A549 (cell line): ENCODE results near the gene GALNT15. TPM values are rescaled to one million over a fixed set of nuclear protein-coding genes. Genes with fewer than 3 reads are reported as not detected.

Experiments
- ATAC-seq, 2 experiments: fragments of 200-7000 bp in 1 of 2; fragments of >200 bp in 1 of 2; cut with Nextera tagmentation in 1 of 2; cut with Tn5 transposase in 1 of 2; 3 replicates each; pipeline versions ENCODE4 v1.8.0 to v1.9.1; 2018 to 2020; ENCODE audit warnings: mild to moderate bottlenecking in 1 of 2, moderate library complexity in 1 of 2
- CTCF ChIA-PET: fragments of 300-600 bp; sonication (Branson Sonifier 250); formaldehyde crosslinking; extraction: SDS; loops from one replicate; lab custom pipeline; 2021; ENCODE audit warnings: antibody characterized with exemption, inconsistent platforms; lab: Yijun Ruan, JAX
- POLR2A ChIA-PET: fragments of 350-600 bp; formaldehyde crosslinking; extraction: SDS; loops from one replicate; lab custom pipeline; 2021; ENCODE audit warnings: antibody characterized with exemption, inconsistent platforms; lab: Yijun Ruan, JAX
- DNase-seq, 2 experiments: peaks; one replicate each; pipeline versions ENCODE4 v3.0.0 to v3.0.0-alpha.2; 2011 to 2016; ENCODE audit warnings: low read depth in 1 of 2, low spot score in 1 of 2
- FAIRE-seq: peaks from 2 replicates; lab custom pipeline; 2011; peaks lifted over from hg19 to GRCh38; lab: Jason Lieb, UNC
- H3K27ac ChIP-seq, 2 experiments: fragments of >200 bp; sonication (Bioruptor Twin); formaldehyde crosslinking; 3 replicates each; pipeline ENCODE4 v1.5.1; 2016 to 2017
- H3K4me1 ChIP-seq: fragments of >200 bp; sonication (Bioruptor Twin); formaldehyde crosslinking; 3 replicates; pipeline ENCODE4 v1.6.1; 2016
- H3K4me2 ChIP-seq: fragments of >200 bp; sonication (Bioruptor Twin); formaldehyde crosslinking; 3 replicates; pipeline ENCODE4 v1.6.1; 2016
- H3K4me3 ChIP-seq: fragments of >200 bp; sonication (Bioruptor Twin); formaldehyde crosslinking; 3 replicates; pipeline ENCODE4 v1.5.1; 2016
- H3K9me3 ChIP-seq: fragments of >200 bp; sonication (Bioruptor Twin); formaldehyde crosslinking; 3 replicates; pipeline ENCODE4 v1.6.1; 2016
- BHLHE40 ChIP-seq: IDR thresholded peaks from 2 replicates; pipeline ENCODE4 v1.6.1; 2012; ENCODE audit warnings: low read depth, low read length, inconsistent platforms
- CBX2 ChIP-seq: fragments of 200-600 bp; sonication (generic); IDR thresholded peaks from 2 replicates; pipeline ENCODE4 v1.6.1; 2016; ENCODE audit warnings: low read depth, mild to moderate bottlenecking, borderline replicate concordance
- CEBPB ChIP-seq, 2 experiments: fragments of >200 bp in 1 of 2; sonication (Bioruptor Twin) in 1 of 2; formaldehyde crosslinking in 1 of 2; IDR thresholded peaks; 2 replicates each; pipeline ENCODE4 v1.6.1; 2012 to 2016
- CHD2 ChIP-seq: fragments of 150-350 bp; IDR thresholded peaks from 2 replicates; pipeline ENCODE4 v1.6.1; 2014; ENCODE audit warnings: low read length; ENCODE audit not compliant: partially characterized antibody
- EHF ChIP-seq: fragments of 250-450 bp; sonication (Bioruptor Pico); IDR thresholded peaks from 2 replicates; pipeline ENCODE4 v1.5.0; 2020; ENCODE audit warnings: mild to moderate bottlenecking
- EHMT2 ChIP-seq: fragments of 200-600 bp; sonication (generic); IDR thresholded peaks from 2 replicates; pipeline ENCODE4 v1.6.1; 2016; ENCODE audit warnings: antibody characterized with exemption, low read depth, mild to moderate bottlenecking, moderate library complexity
- ESRRA ChIP-seq: fragments of 150-350 bp; IDR thresholded peaks from 2 replicates; pipeline ENCODE4 v1.6.1; 2014; ENCODE audit warnings: mild to moderate bottlenecking, low read length, borderline replicate concordance
- FOSB ChIP-seq: fragments of 250-450 bp; sonication (Bioruptor Pico); IDR thresholded peaks from 2 replicates; pipeline ENCODE4 v1.5.0; 2020; ENCODE audit warnings: mild to moderate bottlenecking, moderate library complexity
- FOSL2 ChIP-seq, 2 experiments: fragments of 450-650 bp in 1 of 2; fragments of >200 bp in 1 of 2; sonication (Bioruptor Twin) in 1 of 2; formaldehyde crosslinking; IDR thresholded peaks; 2 replicates each; pipeline versions ENCODE4 v1.5.0 to v1.6.1; 2016 to 2020; ENCODE audit warnings: mild to moderate bottlenecking in 1 of 2, moderate library complexity in 1 of 2
- FOXS1 ChIP-seq: fragments of 250-450 bp; sonication (Bioruptor Pico); IDR thresholded peaks from 2 replicates; pipeline ENCODE4 v1.5.0; 2020; ENCODE audit warnings: mild to moderate bottlenecking, moderate library complexity
- GATA3 ChIP-seq: IDR thresholded peaks from 2 replicates; pipeline ENCODE4 v1.6.1; 2012; ENCODE audit warnings: borderline replicate concordance
- HOXB13 ChIP-seq: fragments of 250-450 bp; sonication (Bioruptor Pico); IDR thresholded peaks from 2 replicates; pipeline ENCODE4 v1.5.0; 2020; ENCODE audit warnings: low read depth, mild to moderate bottlenecking, moderate library complexity
- JUN ChIP-seq, 2 experiments: fragments of >200 bp; sonication (Bioruptor Twin); formaldehyde crosslinking; IDR thresholded peaks; 2 replicates in 1 of 2; 3 replicates in 1 of 2; pipeline ENCODE4 v1.6.1; 2016 to 2017
- JUNB ChIP-seq: fragments of >200 bp; sonication (Bioruptor Twin); formaldehyde crosslinking; IDR thresholded peaks from 2 replicates; pipeline ENCODE4 v1.6.1; 2016
- KDM5A ChIP-seq: fragments of 200-600 bp; sonication (generic); IDR thresholded peaks from 2 replicates; pipeline ENCODE4 v1.6.1; 2016; ENCODE audit warnings: antibody characterized with exemption, mild to moderate bottlenecking
- MAZ ChIP-seq: fragments of 150-350 bp; IDR thresholded peaks from 2 replicates; pipeline ENCODE4 v1.6.1; 2014; ENCODE audit warnings: antibody characterized with exemption, low read depth, low read length, borderline replicate concordance
- MYC ChIP-seq: IDR thresholded peaks from 2 replicates; pipeline ENCODE4 v1.6.1; 2012; ENCODE audit warnings: mild to moderate bottlenecking, inconsistent platforms, low read length, improper control_type of control experiment, borderline replicate concordance
- NPAS2 ChIP-seq: fragments of 250-450 bp; sonication (Bioruptor Pico); IDR thresholded peaks from 2 replicates; pipeline ENCODE4 v1.8.0; 2022; ENCODE audit warnings: mild to moderate bottlenecking, moderate library complexity, borderline replicate concordance
- NR3C1 ChIP-seq: fragments of >200 bp; sonication (Bioruptor Twin); formaldehyde crosslinking; IDR thresholded peaks from 3 replicates; pipeline ENCODE4 v1.6.1; 2017
- PHF8 ChIP-seq: fragments of 200-600 bp; sonication (generic); IDR thresholded peaks from 2 replicates; pipeline ENCODE4 v1.6.1; 2016; ENCODE audit warnings: low read depth, mild to moderate bottlenecking, antibody characterized with exemption, moderate library complexity, borderline replicate concordance
- POLR2A ChIP-seq: IDR thresholded peaks from 2 replicates; pipeline ENCODE4 v1.6.1; 2012; ENCODE audit warnings: mild to moderate bottlenecking, low read length
- RAD21 ChIP-seq, 2 experiments: fragments of >200 bp in 1 of 2; sonication (Bioruptor Twin) in 1 of 2; formaldehyde crosslinking in 1 of 2; IDR thresholded peaks in 1 of 2; conservative IDR thresholded peaks in 1 of 2; 2 replicates in 1 of 2; 3 replicates in 1 of 2; pipeline ENCODE4 v1.6.1; 2012 to 2018; ENCODE audit warnings: inconsistent platforms in 1 of 2
- RCOR1 ChIP-seq: fragments of 150-350 bp; IDR thresholded peaks from 2 replicates; pipeline ENCODE4 v1.6.1; 2014; ENCODE audit warnings: antibody characterized with exemption, low read length, low read depth
- RFX5 ChIP-seq: fragments of 450-650 bp; IDR thresholded peaks from 2 replicates; pipeline ENCODE4 v1.7.1; 2014; ENCODE audit warnings: antibody characterized with exemption, mild to moderate bottlenecking, moderate library complexity
- RNF2 ChIP-seq: fragments of 200-600 bp; sonication (generic); IDR thresholded peaks from 2 replicates; pipeline ENCODE4 v1.6.1; 2016; ENCODE audit warnings: low read depth, mild to moderate bottlenecking, antibody characterized with exemption, moderate library complexity, borderline replicate concordance
- SREBF2 ChIP-seq: fragments of 450-650 bp; IDR thresholded peaks from 2 replicates; pipeline ENCODE4 v1.6.1; 2014; ENCODE audit warnings: mild to moderate bottlenecking, moderate library complexity
- ZFP36 ChIP-seq: fragments of 450-650 bp; IDR thresholded peaks from 2 replicates; pipeline ENCODE4 v1.6.1; 2014; ENCODE audit warnings: borderline replicate concordance; ENCODE audit not compliant: partially characterized antibody
- ZNF302 ChIP-seq: fragments of 250-450 bp; sonication (Bioruptor Pico); IDR thresholded peaks from 2 replicates; pipeline ENCODE4 v1.9.0; 2021; ENCODE audit warnings: inconsistent platforms, mild to moderate bottlenecking, moderate library complexity
- WGBS: methylation state at CpG from one replicate; pipeline ENCODE4 v1.1.6; 2017; ENCODE audit errors: missing lambda C conversion rate; 5-methylcytosine and 5-hydroxymethylcytosine counted together
- polyA plus RNA-seq, 4 experiments: library from polyadenylated mRNA; depleted of rRNA in 3 of 4; stranded (reverse); fragments of >200 nt; fragmentation: RNase III in 1 of 4; extraction: RNeasy Plus Mini Kit Qiagen cat#74134 plus additional on column Dnase treatment in 1 of 4; gene quantifications; 2 replicates in 3 of 4; 3 replicates in 1 of 4; pipeline ENCODE4 v1.2.3, GENCODE V29; 2011 to 2017
- TF ChIP-seq, protein P1 (sequence below): fragments of 150-350 bp; IDR thresholded peaks from 2 replicates; pipeline ENCODE4 v1.6.1; 2014; ENCODE audit warnings: low read depth, mild to moderate bottlenecking, low read length
- TF ChIP-seq, protein P2 (sequence below): fragments of >200 bp; sonication (Bioruptor Twin); formaldehyde crosslinking; IDR thresholded peaks from 3 replicates; pipeline ENCODE4 v1.6.1; 2016
- TF ChIP-seq, protein P3 (sequence below): fragments of 250-450 bp; sonication (Bioruptor Pico); IDR thresholded peaks from 2 replicates; pipeline ENCODE4 v1.5.0; 2021; ENCODE audit warnings: mild to moderate bottlenecking, moderate library complexity, borderline replicate concordance
- TF ChIP-seq, protein P4 (sequence below): fragments of >200 bp; sonication (Bioruptor Twin); formaldehyde crosslinking; IDR thresholded peaks from 2 replicates; pipeline ENCODE4 v1.6.1; 2016
- TF ChIP-seq, protein P5 (sequence below): IDR thresholded peaks from 2 replicates; pipeline ENCODE4 v1.6.1; 2012

The GALNT15 gene
- polyA plus RNA-seq, 2 of the 4 experiments (the other 2 are of a cell fraction), result 0.04 TPM; not detected in 1

DNA sequence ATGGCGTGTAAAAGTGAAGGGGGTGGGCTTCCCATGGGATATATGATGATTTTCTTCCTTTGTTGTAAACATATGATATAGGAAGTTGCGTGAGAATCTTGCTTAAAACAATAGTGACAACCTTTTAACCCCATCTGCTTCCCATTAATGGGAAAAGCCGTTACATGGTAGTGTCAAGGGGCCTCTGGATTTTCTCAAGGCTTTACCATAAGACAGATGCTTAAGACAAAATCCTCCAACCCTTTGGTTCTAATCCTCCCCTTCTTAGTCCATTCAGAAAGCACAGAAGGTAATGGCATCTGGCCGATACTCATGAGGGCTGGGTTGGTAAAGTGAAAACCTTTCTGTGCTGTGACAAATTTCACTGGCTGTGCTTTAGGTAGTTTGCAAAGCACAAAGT, 65.3 kb downstream of the GALNT15 start (continued):
- TF ChIP-seq CHD2, result no peak
- TF ChIP-seq, protein P1, sequence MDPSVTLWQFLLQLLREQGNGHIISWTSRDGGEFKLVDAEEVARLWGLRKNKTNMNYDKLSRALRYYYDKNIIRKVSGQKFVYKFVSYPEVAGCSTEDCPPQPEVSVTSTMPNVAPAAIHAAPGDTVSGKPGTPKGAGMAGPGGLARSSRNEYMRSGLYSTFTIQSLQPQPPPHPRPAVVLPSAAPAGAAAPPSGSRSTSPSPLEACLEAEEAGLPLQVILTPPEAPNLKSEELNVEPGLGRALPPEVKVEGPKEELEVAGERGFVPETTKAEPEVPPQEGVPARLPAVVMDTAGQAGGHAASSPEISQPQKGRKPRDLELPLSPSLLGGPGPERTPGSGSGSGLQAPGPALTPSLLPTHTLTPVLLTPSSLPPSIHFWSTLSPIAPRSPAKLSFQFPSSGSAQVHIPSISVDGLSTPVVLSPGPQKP, result no peak

DNA sequence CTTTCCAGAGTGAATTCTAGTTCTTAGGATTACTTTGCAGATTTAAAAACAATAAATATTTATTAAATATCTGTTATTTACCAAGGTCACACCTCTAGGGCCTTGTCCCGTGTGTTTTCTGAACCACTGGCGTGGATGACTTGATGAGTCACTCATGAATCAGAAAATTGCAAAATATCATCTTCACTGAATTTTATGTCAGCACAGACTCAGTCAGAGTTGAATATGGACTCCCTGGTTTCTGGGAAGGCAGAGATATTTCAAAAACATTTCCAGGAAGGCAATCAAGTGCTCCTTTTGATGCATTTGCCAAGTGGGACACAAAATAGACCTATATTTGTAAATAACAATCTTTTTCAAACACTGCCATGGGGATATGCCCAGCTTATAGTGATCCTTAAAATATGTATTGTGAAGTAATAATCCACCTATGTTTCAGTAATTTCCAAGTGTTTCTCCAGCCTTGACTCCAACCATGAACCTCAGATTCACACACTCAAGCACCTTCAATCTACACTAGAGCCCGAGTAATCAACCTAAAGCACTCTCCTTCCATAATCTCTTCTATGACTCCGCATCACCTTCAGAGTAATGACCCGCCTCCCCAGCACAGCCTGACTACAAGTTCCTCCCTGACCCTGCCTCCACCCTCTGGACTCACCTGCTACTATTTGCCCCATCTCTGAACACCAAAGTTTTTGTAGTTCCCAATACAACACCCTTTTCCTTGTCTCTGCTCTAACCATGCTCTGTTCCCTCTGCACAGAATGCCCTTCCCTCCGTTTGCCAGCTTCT, 65.9 kb downstream of the GALNT15 start:
- peak overlapping the region; percentile 40 for H3K4me2 ChIP-seq
- H3K9me3 ChIP-seq, result no peaks in the 10 kb centered on the region
- FAIRE-seq (no peak), DNase-seq (peak; percentile 38 to 71), ATAC-seq (peak; percentile 72 to 80)
- CTCF ChIA-PET, result interaction anchor here (0.6 to 5.1 kb wide), 4 partner anchors 62 to 639 kb away, joined by 3 to 43 read pairs (median 16); partner anchors contain the start of genes BTD and HACL1
- peaks cover 22% of the 10 kb centered on the region for H3K4me1 ChIP-seq
- WGBS, result 52% methylated on average over 6 of the region's 6 CpGs
- no peak overlapping the region for H3K4me3 ChIP-seq
- H3K27ac ChIP-seq, result peak overlapping the region; percentile 53 to 63; a peak in 5 of 6 replicates
- TF ChIP-seq RFX5, result no peak
- TF ChIP-seq RCOR1, result no peak
- TF ChIP-seq, protein P2, sequence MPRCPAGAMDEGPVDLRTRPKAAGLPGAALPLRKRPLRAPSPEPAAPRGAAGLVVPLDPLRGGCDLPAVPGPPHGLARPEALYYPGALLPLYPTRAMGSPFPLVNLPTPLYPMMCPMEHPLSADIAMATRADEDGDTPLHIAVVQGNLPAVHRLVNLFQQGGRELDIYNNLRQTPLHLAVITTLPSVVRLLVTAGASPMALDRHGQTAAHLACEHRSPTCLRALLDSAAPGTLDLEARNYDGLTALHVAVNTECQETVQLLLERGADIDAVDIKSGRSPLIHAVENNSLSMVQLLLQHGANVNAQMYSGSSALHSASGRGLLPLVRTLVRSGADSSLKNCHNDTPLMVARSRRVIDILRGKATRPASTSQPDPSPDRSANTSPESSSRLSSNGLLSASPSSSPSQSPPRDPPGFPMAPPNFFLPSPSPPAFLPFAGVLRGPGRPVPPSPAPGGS, result peak; percentile 50; the same call in 1 of the 3 replicates
- no peak for TF ChIP-seq NPAS2 (CRISPR knock-in tag)
- TF ChIP-seq, protein P3, sequence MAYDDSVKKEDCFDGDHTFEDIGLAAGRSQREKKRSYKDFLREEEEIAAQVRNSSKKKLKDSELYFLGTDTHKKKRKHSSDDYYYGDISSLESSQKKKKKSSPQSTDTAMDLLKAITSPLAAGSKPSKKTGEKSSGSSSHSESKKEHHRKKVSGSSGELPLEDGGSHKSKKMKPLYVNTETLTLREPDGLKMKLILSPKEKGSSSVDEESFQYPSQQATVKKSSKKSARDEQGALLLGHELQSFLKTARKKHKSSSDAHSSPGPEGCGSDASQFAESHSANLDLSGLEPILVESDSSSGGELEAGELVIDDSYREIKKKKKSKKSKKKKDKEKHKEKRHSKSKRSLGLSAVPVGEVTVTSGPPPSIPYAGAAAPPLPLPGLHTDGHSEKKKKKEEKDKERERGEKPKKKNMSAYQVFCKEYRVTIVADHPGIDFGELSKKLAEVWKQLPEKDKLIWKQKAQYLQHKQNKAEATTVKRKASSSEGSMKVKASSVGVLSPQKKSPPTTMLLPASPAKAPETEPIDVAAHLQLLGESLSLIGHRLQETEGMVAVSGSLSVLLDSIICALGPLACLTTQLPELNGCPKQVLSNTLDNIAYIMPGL, result no peak
- TF ChIP-seq HOXB13 (CRISPR knock-in tag), result no peak
- TF ChIP-seq SREBF2, result no peak
- TF ChIP-seq RNF2, result no peak
- peak; percentile 92 for TF ChIP-seq JUNB
- no peak for TF ChIP-seq FOSB (CRISPR knock-in tag)
- no peak; the same call in 1 of the 2 replicates for TF ChIP-seq GATA3
- TF ChIP-seq ESRRA, result no peak
- TF ChIP-seq, protein P4, sequence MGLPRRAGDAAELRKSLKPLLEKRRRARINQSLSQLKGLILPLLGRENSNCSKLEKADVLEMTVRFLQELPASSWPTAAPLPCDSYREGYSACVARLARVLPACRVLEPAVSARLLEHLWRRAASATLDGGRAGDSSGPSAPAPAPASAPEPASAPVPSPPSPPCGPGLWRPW, result 0 out of 2 replicates have a peak, but pooled peaks have one; percentile 39
- TF ChIP-seq CBX2, result no peak
- TF ChIP-seq POLR2A, result no peak
- TF ChIP-seq, protein P5, sequence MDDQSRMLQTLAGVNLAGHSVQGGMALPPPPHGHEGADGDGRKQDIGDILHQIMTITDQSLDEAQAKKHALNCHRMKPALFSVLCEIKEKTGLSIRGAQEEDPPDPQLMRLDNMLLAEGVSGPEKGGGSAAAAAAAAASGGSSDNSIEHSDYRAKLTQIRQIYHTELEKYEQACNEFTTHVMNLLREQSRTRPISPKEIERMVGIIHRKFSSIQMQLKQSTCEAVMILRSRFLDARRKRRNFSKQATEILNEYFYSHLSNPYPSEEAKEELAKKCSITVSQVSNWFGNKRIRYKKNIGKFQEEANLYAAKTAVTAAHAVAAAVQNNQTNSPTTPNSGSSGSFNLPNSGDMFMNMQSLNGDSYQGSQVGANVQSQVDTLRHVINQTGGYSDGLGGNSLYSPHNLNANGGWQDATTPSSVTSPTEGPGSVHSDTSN, result no peak
- no peak for TF ChIP-seq CHD2
- TF ChIP-seq FOSL2 (IDR thresholded peaks at IDR 0.05), result peak; percentile 95
- TF ChIP-seq FOSL2 (CRISPR knock-in tag; IDR thresholded peaks at IDR 0.05), result peak; percentile 94
- peak; percentile 87 to 91 for TF ChIP-seq CEBPB (IDR thresholded peaks at IDR 0.05)
- TF ChIP-seq KDM5A, result no peak
- TF ChIP-seq MAZ, result no peak
- no peak for TF ChIP-seq EHMT2
- TF ChIP-seq BHLHE40, result no peak
- no peak for TF ChIP-seq PHF8
- TF ChIP-seq JUN (IDR thresholded peaks at IDR 0.05), result peak in 1 of 2 experiments; percentile 47; a peak in 1 of 5 replicates
- no peak for TF ChIP-seq NR3C1
- no peak for TF ChIP-seq RAD21 (conservative IDR thresholded peaks at IDR 0.05 in 1 of 2, IDR thresholded peaks at IDR 0.05 in 1 of 2)
- TF ChIP-seq EHF (CRISPR knock-in tag), result no peak
- TF ChIP-seq ZNF302 (CRISPR knock-in tag), result no peak
- TF ChIP-seq FOXS1 (CRISPR knock-in tag), result no peak
- no peak for TF ChIP-seq MYC
- no peak for TF ChIP-seq ZFP36
- POLR2A ChIA-PET, result no interaction called here
